ENCODE measurements around the gene IRF8.

The IRF8 gene

DNA sequence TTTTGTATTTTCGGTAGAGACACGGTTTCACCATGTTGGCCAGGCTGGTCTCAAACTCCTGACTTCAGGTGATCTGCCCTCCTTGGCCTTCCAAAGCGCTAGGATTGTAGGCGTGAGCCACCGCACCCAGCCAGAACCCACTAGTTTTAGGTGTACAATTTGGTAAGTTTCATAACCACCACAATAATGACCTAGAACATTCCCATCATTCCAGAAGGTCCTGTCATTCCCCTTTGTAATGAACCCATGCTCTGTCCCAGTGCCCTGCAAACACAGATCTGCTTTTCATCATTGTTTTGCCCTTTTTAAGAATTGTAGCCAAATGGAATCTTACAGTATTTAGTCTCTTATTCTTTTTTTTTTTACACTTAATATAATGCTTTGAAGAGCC, 35.6 kb upstream of the IRF8 start:
- Histone ChIP-seq H3K36me3 (ENCODE audit: control insufficient read depth in 1 of 2, insufficient read depth in 2 of 2, low read depth in 1 of 2, low read length in 2 of 2) (no peaks in the 10 kb centered on the region), H3K79me1 (replicated peaks; ENCODE audit: low read length, poor library complexity, severe bottlenecking) (no peaks in the 10 kb centered on the region), H3K4me1 (ENCODE audit: control insufficient read depth, insufficient read depth, low read depth, low read length) (peaks cover 2% of the 10 kb centered on the region), H3K18ac (ENCODE audit: low read depth in 1 of 2, low read length in 2 of 2) (no peak overlapping the region), H3K4me3 (ENCODE audit: insufficient read depth in 1 of 2, low read depth in 1 of 2, low read length in 2 of 2) (no peak overlapping the region), H3K23ac (ENCODE audit: low read length in 2 of 2) (no peak overlapping the region), H2AFZ (ENCODE audit: low read depth, low read length) (no peak overlapping the region), H3K4me2 (ENCODE audit: low read length, poor library complexity, severe bottlenecking) (no peak overlapping the region), H3K4ac (ENCODE audit: low read depth in 1 of 2, low read length in 2 of 2) (no peak overlapping the region), H3K27ac (ENCODE audit: low read length, poor library complexity, severe bottlenecking) (no peak overlapping the region), H3K27me3 (ENCODE audit: control insufficient read depth in 1 of 2, insufficient read depth in 1 of 2, low read length in 2 of 2) (peaks cover 6 to 28% of the 10 kb centered on the region in 2 experiments), H3K9me3 (ENCODE audit: control insufficient read depth, low read length) (no peaks in the 10 kb centered on the region), H3K9ac (ENCODE audit: low read length) (no peak overlapping the region), H2BK5ac (ENCODE audit: low read depth, low read length, poor library complexity, severe bottlenecking) (no peak overlapping the region), H2BK120ac (ENCODE audit: low read depth, low read length) (no peak overlapping the region), H3K14ac (ENCODE audit: low read length in 2 of 2) (no peak overlapping the region), H2BK15ac (ENCODE audit: low read depth, poor library complexity, severe bottlenecking) (no peak overlapping the region), H4K8ac (ENCODE audit: low read length) (no peak overlapping the region), H2AK5ac (ENCODE audit: low read length, severe bottlenecking) (no peak overlapping the region), H2BK12ac (ENCODE audit: low read length in 2 of 2) (no peak overlapping the region), H4K91ac (ENCODE audit: low read length) (no peak overlapping the region)
- DNase-seq = no peak
- 88% methylated on average over 5 of the region's 5 CpGs for WGBS

- Histone ChIP-seq H3K79me1 (replicated peaks; ENCODE audit: low read length, poor library complexity, severe bottlenecking) (no peaks in the 10 kb centered on the region), H3K4ac (ENCODE audit: low read depth in 1 of 2, low read length in 2 of 2) (no peak overlapping the region), H4K91ac (ENCODE audit: low read length) (no peak overlapping the region), H2BK5ac (ENCODE audit: low read depth, low read length, poor library complexity, severe bottlenecking) (no peak overlapping the region), H3K23ac (ENCODE audit: low read length in 2 of 2) (no peak overlapping the region), H3K9ac (ENCODE audit: low read length) (no peak overlapping the region), H2BK120ac (ENCODE audit: low read depth, low read length) (no peak overlapping the region), H2AFZ (ENCODE audit: low read depth, low read length) (no peak overlapping the region), H2BK12ac (ENCODE audit: low read length in 2 of 2) (no peak overlapping the region), H3K36me3 (ENCODE audit: control insufficient read depth in 1 of 2, insufficient read depth in 2 of 2, low read depth in 1 of 2, low read length in 2 of 2) (no peaks in the 10 kb centered on the region), H2AK5ac (ENCODE audit: low read length, severe bottlenecking) (no peak overlapping the region), H4K8ac (ENCODE audit: low read length) (no peak overlapping the region), H2BK15ac (ENCODE audit: low read depth, poor library complexity, severe bottlenecking) (no peak overlapping the region), H3K9me3 (ENCODE audit: control insufficient read depth, low read length) (no peaks in the 10 kb centered on the region), H3K4me2 (ENCODE audit: low read length, poor library complexity, severe bottlenecking) (no peak overlapping the region), H3K4me3 (ENCODE audit: insufficient read depth in 1 of 2, low read depth in 1 of 2, low read length in 2 of 2) (no peak overlapping the region), H3K18ac (ENCODE audit: low read depth in 1 of 2, low read length in 2 of 2) (no peak overlapping the region), H3K27ac (ENCODE audit: low read length, poor library complexity, severe bottlenecking) (no peak overlapping the region), H3K4me1 (ENCODE audit: control insufficient read depth, insufficient read depth, low read depth, low read length) (peaks cover 2% of the 10 kb centered on the region), H3K14ac (ENCODE audit: low read length in 2 of 2) (no peak overlapping the region), H3K27me3 (ENCODE audit: control insufficient read depth in 1 of 2, insufficient read depth in 1 of 2, low read length in 2 of 2) (peaks cover 8 to 30% of the 10 kb centered on the region in 2 experiments)
- no CpG with 5 or more reads among the region's 1 CpG for WGBS
- DNase-seq = no peak
These were observed 34.0 kb upstream of the IRF8 start for GRCh38 chr16:85864965-85865364.

- Histone ChIP-seq H3K23ac (ENCODE audit: low read length in 2 of 2) (no peak overlapping the region), H3K4me2 (ENCODE audit: low read length, poor library complexity, severe bottlenecking) (no peak overlapping the region), H3K9ac (ENCODE audit: low read length) (no peak overlapping the region), H3K27ac (ENCODE audit: low read length, poor library complexity, severe bottlenecking) (no peak overlapping the region), H2BK120ac (ENCODE audit: low read depth, low read length) (no peak overlapping the region), H3K4me3 (ENCODE audit: insufficient read depth in 1 of 2, low read depth in 1 of 2, low read length in 2 of 2) (no peak overlapping the region), H3K79me1 (replicated peaks; ENCODE audit: low read length, poor library complexity, severe bottlenecking) (no peaks in the 10 kb centered on the region), H3K14ac (ENCODE audit: low read length in 2 of 2) (no peak overlapping the region), H2AK5ac (ENCODE audit: low read length, severe bottlenecking) (no peak overlapping the region), H3K36me3 (ENCODE audit: control insufficient read depth in 1 of 2, insufficient read depth in 2 of 2, low read depth in 1 of 2, low read length in 2 of 2) (no peaks in the 10 kb centered on the region), H4K8ac (ENCODE audit: low read length) (no peak overlapping the region), H3K4ac (ENCODE audit: low read depth in 1 of 2, low read length in 2 of 2) (no peak overlapping the region), H4K91ac (ENCODE audit: low read length) (no peak overlapping the region), H2BK15ac (ENCODE audit: low read depth, poor library complexity, severe bottlenecking) (no peak overlapping the region), H3K9me3 (ENCODE audit: control insufficient read depth, low read length) (no peaks in the 10 kb centered on the region), H2BK12ac (ENCODE audit: low read length in 2 of 2) (no peak overlapping the region), H2AFZ (ENCODE audit: low read depth, low read length) (no peak overlapping the region), H3K4me1 (ENCODE audit: control insufficient read depth, insufficient read depth, low read depth, low read length) (peaks cover 2% of the 10 kb centered on the region), H3K27me3 (ENCODE audit: control insufficient read depth in 1 of 2, insufficient read depth in 1 of 2, low read length in 2 of 2) (peaks cover 12 to 37% of the 10 kb centered on the region in 2 experiments), H2BK5ac (ENCODE audit: low read depth, low read length, poor library complexity, severe bottlenecking) (no peak overlapping the region), H3K18ac (ENCODE audit: low read depth in 1 of 2, low read length in 2 of 2) (no peak overlapping the region)
- WGBS = 93% methylated on average over 2 of the region's 2 CpGs
- DNase-seq = no peak
These were observed 31.8 kb upstream of the IRF8 start for GRCh38 chr16:85867189-85867588.

DNA sequence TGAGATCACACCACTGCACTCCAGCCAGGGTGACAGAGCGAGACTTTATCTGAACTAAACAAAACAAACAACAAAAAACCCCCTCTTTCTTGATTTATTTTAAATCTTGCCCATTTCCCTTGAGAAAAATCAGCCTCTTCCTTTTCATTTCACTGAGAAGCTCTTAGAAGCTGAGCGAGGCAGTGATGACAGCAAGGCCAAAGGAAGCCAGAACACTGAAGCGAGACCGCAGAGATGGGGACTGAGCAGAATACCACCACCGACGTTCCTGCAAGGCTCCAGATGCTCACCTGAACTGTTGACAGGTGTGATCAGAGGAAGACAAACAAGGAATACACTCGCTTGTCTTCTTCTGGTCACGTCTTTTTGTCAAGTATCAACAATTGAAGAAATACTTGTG, 30.5 kb upstream of the IRF8 start:
- Histone ChIP-seq H3K9me3 (ENCODE audit: control insufficient read depth, low read length) (no peaks in the 10 kb centered on the region), H3K9ac (ENCODE audit: low read length) (no peak overlapping the region), H3K4me2 (ENCODE audit: low read length, poor library complexity, severe bottlenecking) (no peak overlapping the region), H2AK5ac (ENCODE audit: low read length, severe bottlenecking) (no peak overlapping the region), H2BK12ac (ENCODE audit: low read length in 2 of 2) (no peak overlapping the region), H3K4me3 (ENCODE audit: insufficient read depth in 1 of 2, low read depth in 1 of 2, low read length in 2 of 2) (no peak overlapping the region), H3K4me1 (ENCODE audit: control insufficient read depth, insufficient read depth, low read depth, low read length) (no peaks in the 10 kb centered on the region), H3K18ac (ENCODE audit: low read depth in 1 of 2, low read length in 2 of 2) (no peak overlapping the region), H2BK120ac (ENCODE audit: low read depth, low read length) (no peak overlapping the region), H2AFZ (ENCODE audit: low read depth, low read length) (no peak overlapping the region), H3K23ac (ENCODE audit: low read length in 2 of 2) (no peak overlapping the region), H4K8ac (ENCODE audit: low read length) (no peak overlapping the region), H3K4ac (ENCODE audit: low read depth in 1 of 2, low read length in 2 of 2) (no peak overlapping the region), H2BK5ac (ENCODE audit: low read depth, low read length, poor library complexity, severe bottlenecking) (no peak overlapping the region), H3K27ac (ENCODE audit: low read length, poor library complexity, severe bottlenecking) (no peak overlapping the region), H3K36me3 (ENCODE audit: control insufficient read depth in 1 of 2, insufficient read depth in 2 of 2, low read depth in 1 of 2, low read length in 2 of 2) (no peaks in the 10 kb centered on the region), H3K79me1 (replicated peaks; ENCODE audit: low read length, poor library complexity, severe bottlenecking) (no peaks in the 10 kb centered on the region), H3K14ac (ENCODE audit: low read length in 2 of 2) (no peak overlapping the region), H4K91ac (ENCODE audit: low read length) (no peak overlapping the region), H3K27me3 (ENCODE audit: control insufficient read depth in 1 of 2, insufficient read depth in 1 of 2, low read length in 2 of 2) (peaks cover 14 to 49% of the 10 kb centered on the region in 2 experiments), H2BK15ac (ENCODE audit: low read depth, poor library complexity, severe bottlenecking) (no peak overlapping the region)
- WGBS = 87% methylated on average over 8 of the region's 8 CpGs
- DNase-seq = no peak
